Inflammatory macrophage (primary cell): ENCODE measurements around the gene RPS6KC1.
A peak's percentile ranks its signal among the peaks of the same experiment; 100 is the strongest.
"Not testable (repeated sequence)": the region's sequence is repeated elsewhere in the genome, so short reads cannot be mapped to it uniquely, and the experiment has no call there.

Experiments used
- DNase-seq, 2 donors: peaks; one replicate each; pipeline ENCODE4 v3.0.0-alpha.2; 2020 to 2022

RPS6KC1 gene

GRCh38 chr1:213054733-213055591, 3.9 kb downstream of the RPS6KC1 start:
- peak; percentile 51 to 61 for DNase-seq

- DNase-seq: no peak
Measured at GRCh38 chr1:213055767-213056166, 4.7 kb downstream of the RPS6KC1 start.

- no peak for DNase-seq
Measured at GRCh38 chr1:213057264-213058059, 6.4 kb downstream of the RPS6KC1 start.

GRCh38 chr1:213060836-213061235, 9.8 kb downstream of the RPS6KC1 start:
- no peak for DNase-seq

- DNase-seq: no peak
Measured at GRCh38 chr1:213061263-213061662, 10.2 kb downstream of the RPS6KC1 start.

GRCh38 chr1:213065800-213066199, 14.8 kb downstream of the RPS6KC1 start:
- DNase-seq: no peak

GRCh38 chr1:213066363-213066762, 15.3 kb downstream of the RPS6KC1 start:
- no peak for DNase-seq

GRCh38 chr1:213067352-213067751, 16.3 kb downstream of the RPS6KC1 start:
- no peak for DNase-seq

- DNase-seq: peak; percentile 28 to 52
Measured at GRCh38 chr1:213070406-213070805, 19.4 kb downstream of the RPS6KC1 start.

- no peak for DNase-seq
Measured at GRCh38 chr1:213075725-213076124, 24.7 kb downstream of the RPS6KC1 start.

- no peak for DNase-seq
Measured at GRCh38 chr1:213082420-213083111, 31.5 kb downstream of the RPS6KC1 start.

GRCh38 chr1:213083112-213083445, 32.0 kb downstream of the RPS6KC1 start:
- no peak for DNase-seq

- no peak for DNase-seq
Measured at GRCh38 chr1:213087911-213088310, 36.9 kb downstream of the RPS6KC1 start.

- no peak for DNase-seq
Measured at GRCh38 chr1:213089924-213090677, 39.1 kb downstream of the RPS6KC1 start.

GRCh38 chr1:213094446-213094845, 43.4 kb downstream of the RPS6KC1 start:
- DNase-seq: no peak

- no peak for DNase-seq
Measured at GRCh38 chr1:213095467-213095866, 44.4 kb downstream of the RPS6KC1 start.

GRCh38 chr1:213099682-213100399, 48.8 kb downstream of the RPS6KC1 start:
- DNase-seq: no peak

GRCh38 chr1:213100565-213100964, 49.5 kb downstream of the RPS6KC1 start:
- DNase-seq: not testable (repeated sequence)

GRCh38 chr1:213103377-213104306, 52.6 kb downstream of the RPS6KC1 start:
- DNase-seq: no peak

- no peak for DNase-seq
Measured at GRCh38 chr1:213104604-213105003, 53.6 kb downstream of the RPS6KC1 start.

- no peak for DNase-seq
Measured at GRCh38 chr1:213106298-213106697, 55.3 kb downstream of the RPS6KC1 start.
